ENCODE measurements around the gene FOXP2.

The FOXP2 gene

DNA sequence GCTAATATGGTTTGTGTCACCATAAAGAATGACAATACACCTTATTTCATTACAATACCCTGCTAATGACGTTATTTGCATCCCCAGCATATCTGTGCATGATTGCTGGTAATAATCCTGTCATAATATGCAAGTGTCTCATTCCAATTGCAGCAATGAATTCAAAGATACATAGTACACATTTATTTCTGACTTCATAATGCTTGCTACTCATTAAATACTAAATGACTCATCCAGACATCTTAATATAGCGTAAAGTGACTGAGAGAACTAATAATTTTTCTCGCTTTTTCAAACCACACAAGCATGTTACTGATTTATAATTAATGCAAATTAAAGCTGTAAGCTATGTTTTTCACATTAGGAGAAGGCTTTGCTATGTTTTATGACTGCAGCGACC lies 272.6 kb downstream of the FOXP2 start:
- Histone ChIP-seq H3K36me3 (ENCODE audit: insufficient read depth, low read length) (no peaks in the 10 kb centered on the region), H3K4me2 (ENCODE audit: insufficient read depth, low read length) (no peak overlapping the region), H3K4me1 (ENCODE audit: insufficient read depth, low read length) (no peaks in the 10 kb centered on the region), H3K27ac (ENCODE audit: low read length) (no peak overlapping the region), H2AFZ (ENCODE audit: low read depth, low read length) (no peak overlapping the region), H3K79me2 (ENCODE audit: insufficient read depth, low read length) (no peaks in the 10 kb centered on the region), H3K9me3 (ENCODE audit: insufficient read depth, low read length, severe bottlenecking) (no peaks in the 10 kb centered on the region), H3K27me3 (ENCODE audit: insufficient read depth, low read length, poor library complexity) (no peaks in the 10 kb centered on the region), H3K4me3 (ENCODE audit: low read depth in 1 of 2, low read length in 2 of 2) (no peak overlapping the region), H4K20me1 (ENCODE audit: insufficient read depth, low read length) (no peaks in the 10 kb centered on the region), H3K9ac (ENCODE audit: low read depth, low read length) (no peak overlapping the region)
- ATAC-seq (ENCODE audit: insufficient read depth, low read depth), result no peak
- no peak for TF ChIP-seq EZH2 (IDR thresholded peaks at IDR 0.05; ENCODE audit: borderline replicate concordance, low read depth, low read length, severe bottlenecking)
- TF ChIP-seq, protein P1, sequence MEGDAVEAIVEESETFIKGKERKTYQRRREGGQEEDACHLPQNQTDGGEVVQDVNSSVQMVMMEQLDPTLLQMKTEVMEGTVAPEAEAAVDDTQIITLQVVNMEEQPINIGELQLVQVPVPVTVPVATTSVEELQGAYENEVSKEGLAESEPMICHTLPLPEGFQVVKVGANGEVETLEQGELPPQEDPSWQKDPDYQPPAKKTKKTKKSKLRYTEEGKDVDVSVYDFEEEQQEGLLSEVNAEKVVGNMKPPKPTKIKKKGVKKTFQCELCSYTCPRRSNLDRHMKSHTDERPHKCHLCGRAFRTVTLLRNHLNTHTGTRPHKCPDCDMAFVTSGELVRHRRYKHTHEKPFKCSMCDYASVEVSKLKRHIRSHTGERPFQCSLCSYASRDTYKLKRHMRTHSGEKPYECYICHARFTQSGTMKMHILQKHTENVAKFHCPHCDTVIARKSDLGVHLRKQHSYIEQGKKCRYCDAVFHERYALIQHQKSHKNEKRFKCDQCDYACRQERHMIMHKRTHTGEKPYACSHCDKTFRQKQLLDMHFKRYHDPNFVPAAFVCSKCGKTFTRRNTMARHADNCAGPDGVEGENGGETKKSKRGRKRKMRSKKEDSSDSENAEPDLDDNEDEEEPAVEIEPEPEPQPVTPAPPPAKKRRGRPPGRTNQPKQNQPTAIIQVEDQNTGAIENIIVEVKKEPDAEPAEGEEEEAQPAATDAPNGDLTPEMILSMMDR (IDR thresholded peaks at IDR 0.05; ENCODE audit: borderline replicate concordance, extremely low read depth, low read length, poor library complexity, severe bottlenecking), result no peak
- DNase-seq, result no peak

DNA sequence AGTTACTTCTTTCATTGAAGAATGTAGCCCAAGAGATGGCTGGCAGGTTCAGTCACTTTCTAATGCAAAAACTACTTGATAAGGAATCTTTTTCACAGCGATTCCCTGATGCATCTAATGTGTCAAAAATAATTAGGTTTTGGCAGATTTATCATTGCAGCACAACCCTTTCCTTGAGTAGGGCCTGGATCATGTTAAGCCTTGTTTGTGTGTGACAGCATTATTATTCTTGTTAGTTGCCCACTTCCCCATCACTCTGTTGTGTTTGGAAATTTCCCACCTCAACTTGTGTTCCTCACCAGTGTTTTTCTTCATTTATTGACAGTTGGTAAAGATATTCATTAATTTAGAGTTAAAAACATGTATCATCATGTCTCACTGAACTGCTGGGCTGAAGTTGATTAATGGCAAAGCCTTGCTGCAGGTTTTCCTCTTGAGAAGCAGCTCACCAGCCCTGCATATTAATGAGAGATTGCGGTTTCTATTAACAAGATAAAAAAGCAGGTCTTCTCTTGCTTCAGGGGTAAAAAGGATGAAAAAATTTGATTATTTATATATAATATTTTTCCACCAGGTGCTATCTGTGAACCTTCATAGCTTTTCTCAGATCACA lies 273.9 kb downstream of the FOXP2 start:
- no peak overlapping the region for H3K4me3 ChIP-seq (ENCODE audit: low read depth in 1 of 2, low read length in 2 of 2)
- no peak for DNase-seq
- TF ChIP-seq, protein P1 (IDR thresholded peaks at IDR 0.05; ENCODE audit: borderline replicate concordance, extremely low read depth, low read length, poor library complexity, severe bottlenecking), result no peak
- no peak for TF ChIP-seq EZH2 (IDR thresholded peaks at IDR 0.05; ENCODE audit: borderline replicate concordance, low read depth, low read length, severe bottlenecking)

DNA sequence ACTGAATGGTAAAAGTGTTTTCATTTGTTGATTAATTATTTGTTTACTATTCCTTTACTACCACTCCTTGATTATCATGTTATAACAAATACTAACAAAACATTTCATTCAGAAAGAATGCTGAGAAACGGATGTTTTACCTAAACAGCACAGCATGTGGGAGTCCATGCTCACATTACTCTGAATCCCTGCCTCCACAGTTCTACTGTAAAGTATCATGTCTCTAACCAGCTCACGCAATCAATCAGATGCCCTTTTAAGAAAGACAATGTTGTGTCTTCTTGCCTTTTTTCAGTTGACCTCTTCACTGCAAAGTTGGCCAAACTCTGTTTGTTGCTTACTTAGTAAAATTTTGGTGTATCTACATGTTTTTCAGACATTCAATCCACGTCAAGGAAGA lies 274.8 kb downstream of the FOXP2 start:
- DNase-seq (no peak), ATAC-seq (ENCODE audit: insufficient read depth, low read depth) (no peak)
- TF ChIP-seq, protein P1 (IDR thresholded peaks at IDR 0.05; ENCODE audit: borderline replicate concordance, extremely low read depth, low read length, poor library complexity, severe bottlenecking), result no peak
- no peak for TF ChIP-seq EZH2 (IDR thresholded peaks at IDR 0.05; ENCODE audit: borderline replicate concordance, low read depth, low read length, severe bottlenecking)
- no peaks in the 10 kb centered on the region for H3K36me3 ChIP-seq (ENCODE audit: insufficient read depth, low read length)
- H2AFZ ChIP-seq (ENCODE audit: low read depth, low read length), result no peak overlapping the region
- H3K27ac ChIP-seq (ENCODE audit: low read length), result no peak overlapping the region
- H3K4me3 ChIP-seq (ENCODE audit: low read depth in 1 of 2, low read length in 2 of 2), result no peak overlapping the region
- no peaks in the 10 kb centered on the region for H4K20me1 ChIP-seq (ENCODE audit: insufficient read depth, low read length)
- H3K27me3 ChIP-seq (ENCODE audit: insufficient read depth, low read length, poor library complexity), result no peaks in the 10 kb centered on the region
- H3K4me1 ChIP-seq (ENCODE audit: insufficient read depth, low read length), result no peaks in the 10 kb centered on the region
- no peaks in the 10 kb centered on the region for H3K79me2 ChIP-seq (ENCODE audit: insufficient read depth, low read length)
- no peak overlapping the region for H3K4me2 ChIP-seq (ENCODE audit: insufficient read depth, low read length)
- no peak overlapping the region for H3K9ac ChIP-seq (ENCODE audit: low read depth, low read length)
- no peaks in the 10 kb centered on the region for H3K9me3 ChIP-seq (ENCODE audit: insufficient read depth, low read length, severe bottlenecking)

More for the DNA sequence above, 273.9 kb downstream of the FOXP2 start:
- H4K20me1 ChIP-seq (ENCODE audit: insufficient read depth, low read length), result no peaks in the 10 kb centered on the region
- no peak overlapping the region for H2AFZ ChIP-seq (ENCODE audit: low read depth, low read length)
- H3K27me3 ChIP-seq (ENCODE audit: insufficient read depth, low read length, poor library complexity), result no peaks in the 10 kb centered on the region
- no peak for ATAC-seq (ENCODE audit: insufficient read depth, low read depth)
- H3K4me1 ChIP-seq (ENCODE audit: insufficient read depth, low read length), result no peaks in the 10 kb centered on the region
- H3K9ac ChIP-seq (ENCODE audit: low read depth, low read length), result no peak overlapping the region
- no peak overlapping the region for H3K27ac ChIP-seq (ENCODE audit: low read length)
- no peak overlapping the region for H3K4me2 ChIP-seq (ENCODE audit: insufficient read depth, low read length)
- H3K36me3 ChIP-seq (ENCODE audit: insufficient read depth, low read length), result no peaks in the 10 kb centered on the region
- H3K79me2 ChIP-seq (ENCODE audit: insufficient read depth, low read length), result no peaks in the 10 kb centered on the region
- no peaks in the 10 kb centered on the region for H3K9me3 ChIP-seq (ENCODE audit: insufficient read depth, low read length, severe bottlenecking)
